ENCODE measurements around the gene SLC25A26.

DNA sequence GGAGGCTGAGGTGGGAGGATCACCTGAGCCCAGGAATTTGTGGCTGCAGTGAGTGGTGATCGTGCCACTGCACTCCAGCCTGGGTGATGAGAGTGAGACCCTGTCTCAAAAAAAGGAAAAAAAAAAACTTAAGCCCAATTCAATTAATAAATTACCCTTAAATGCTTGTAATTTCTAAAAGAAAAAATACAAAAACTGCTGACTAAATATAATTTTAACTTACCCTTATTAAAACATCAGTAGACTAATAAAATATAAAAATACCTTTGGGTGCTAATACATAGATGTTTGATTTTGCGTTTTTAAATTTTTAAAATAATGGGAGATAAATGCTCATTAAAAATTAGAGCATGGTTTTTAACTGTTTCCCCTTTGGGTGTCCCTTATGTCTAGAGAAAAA, 17.5 kb upstream of the SLC25A26 start:
- TF ChIP-seq CTCF (IDR thresholded peaks at IDR 0.05) (no peak), POLR2A (IDR thresholded peaks at IDR 0.05) (no peak), EP300 (IDR thresholded peaks at IDR 0.05) (no peak)

Measured in tibial nerve (tissue), 4 donors.